ENCODE data around the gene TBC1D2.

GRCh38 chr9:98175762-98176161 is 79.7 kb downstream of the TBC1D2 start:
- TF ChIP-seq CTCF (conservative IDR thresholded peaks at IDR 0.05 in 1 of 2, IDR thresholded peaks at IDR 0.05 in 1 of 2; ENCODE audit: low read depth in 1 of 2, low read length in 2 of 2) (no peak), EZH2 (IDR thresholded peaks at IDR 0.05; ENCODE audit: low read length, missing control alignments) (no peak)

Measured in fibroblast of lung (primary cell).